ENCODE measurements around the gene MS4A3. TPM values are rescaled to one million over a fixed set of nuclear protein-coding genes. Genes with fewer than 3 reads are reported as not detected.

The MS4A3 gene
- total and polyA plus RNA-seq, 2 experiments from 2014 or later: not detected

DNA sequence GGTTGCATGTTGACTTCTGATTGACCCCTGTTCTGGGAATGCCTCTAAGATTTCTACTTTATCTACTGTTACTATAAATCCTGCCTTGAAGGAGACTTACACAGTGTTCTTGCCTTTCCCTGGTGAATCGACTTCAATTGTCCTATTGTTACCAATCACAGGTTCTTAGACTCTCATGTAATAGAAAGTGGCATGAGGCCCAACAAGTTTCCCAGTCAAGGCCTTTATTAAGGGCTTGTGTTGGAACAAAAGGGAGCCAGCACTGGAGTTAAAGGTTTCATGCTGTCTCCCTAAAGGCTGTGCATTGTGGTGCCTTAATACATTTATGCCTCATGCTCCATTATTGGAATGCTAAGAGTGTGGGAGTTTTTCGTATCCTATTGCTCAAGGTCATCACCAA lies 55.3 kb downstream of the MS4A3 start (continued):
- TF ChIP-seq STAT1 (IDR thresholded peaks at IDR 0.05; ENCODE audit: unreplicated experiment) (no peak), NANOG (IDR thresholded peaks at IDR 0.05; ENCODE audit: borderline replicate concordance) (no peak), ZNF114 (CRISPR knock-in tag; IDR thresholded peaks at IDR 0.05) (no peak), JUNB (IDR thresholded peaks at IDR 0.05; ENCODE audit: unreplicated experiment) (no peak)
- TF ChIP-seq, protein P1, sequence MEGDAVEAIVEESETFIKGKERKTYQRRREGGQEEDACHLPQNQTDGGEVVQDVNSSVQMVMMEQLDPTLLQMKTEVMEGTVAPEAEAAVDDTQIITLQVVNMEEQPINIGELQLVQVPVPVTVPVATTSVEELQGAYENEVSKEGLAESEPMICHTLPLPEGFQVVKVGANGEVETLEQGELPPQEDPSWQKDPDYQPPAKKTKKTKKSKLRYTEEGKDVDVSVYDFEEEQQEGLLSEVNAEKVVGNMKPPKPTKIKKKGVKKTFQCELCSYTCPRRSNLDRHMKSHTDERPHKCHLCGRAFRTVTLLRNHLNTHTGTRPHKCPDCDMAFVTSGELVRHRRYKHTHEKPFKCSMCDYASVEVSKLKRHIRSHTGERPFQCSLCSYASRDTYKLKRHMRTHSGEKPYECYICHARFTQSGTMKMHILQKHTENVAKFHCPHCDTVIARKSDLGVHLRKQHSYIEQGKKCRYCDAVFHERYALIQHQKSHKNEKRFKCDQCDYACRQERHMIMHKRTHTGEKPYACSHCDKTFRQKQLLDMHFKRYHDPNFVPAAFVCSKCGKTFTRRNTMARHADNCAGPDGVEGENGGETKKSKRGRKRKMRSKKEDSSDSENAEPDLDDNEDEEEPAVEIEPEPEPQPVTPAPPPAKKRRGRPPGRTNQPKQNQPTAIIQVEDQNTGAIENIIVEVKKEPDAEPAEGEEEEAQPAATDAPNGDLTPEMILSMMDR (conservative IDR thresholded peaks at IDR 0.05; ENCODE audit: low read depth in 2 of 2): no peak
- TF ChIP-seq, protein P2, sequence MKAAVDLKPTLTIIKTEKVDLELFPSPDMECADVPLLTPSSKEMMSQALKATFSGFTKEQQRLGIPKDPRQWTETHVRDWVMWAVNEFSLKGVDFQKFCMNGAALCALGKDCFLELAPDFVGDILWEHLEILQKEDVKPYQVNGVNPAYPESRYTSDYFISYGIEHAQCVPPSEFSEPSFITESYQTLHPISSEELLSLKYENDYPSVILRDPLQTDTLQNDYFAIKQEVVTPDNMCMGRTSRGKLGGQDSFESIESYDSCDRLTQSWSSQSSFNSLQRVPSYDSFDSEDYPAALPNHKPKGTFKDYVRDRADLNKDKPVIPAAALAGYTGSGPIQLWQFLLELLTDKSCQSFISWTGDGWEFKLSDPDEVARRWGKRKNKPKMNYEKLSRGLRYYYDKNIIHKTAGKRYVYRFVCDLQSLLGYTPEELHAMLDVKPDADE (IDR thresholded peaks at IDR 0.05): no peak

DNA sequence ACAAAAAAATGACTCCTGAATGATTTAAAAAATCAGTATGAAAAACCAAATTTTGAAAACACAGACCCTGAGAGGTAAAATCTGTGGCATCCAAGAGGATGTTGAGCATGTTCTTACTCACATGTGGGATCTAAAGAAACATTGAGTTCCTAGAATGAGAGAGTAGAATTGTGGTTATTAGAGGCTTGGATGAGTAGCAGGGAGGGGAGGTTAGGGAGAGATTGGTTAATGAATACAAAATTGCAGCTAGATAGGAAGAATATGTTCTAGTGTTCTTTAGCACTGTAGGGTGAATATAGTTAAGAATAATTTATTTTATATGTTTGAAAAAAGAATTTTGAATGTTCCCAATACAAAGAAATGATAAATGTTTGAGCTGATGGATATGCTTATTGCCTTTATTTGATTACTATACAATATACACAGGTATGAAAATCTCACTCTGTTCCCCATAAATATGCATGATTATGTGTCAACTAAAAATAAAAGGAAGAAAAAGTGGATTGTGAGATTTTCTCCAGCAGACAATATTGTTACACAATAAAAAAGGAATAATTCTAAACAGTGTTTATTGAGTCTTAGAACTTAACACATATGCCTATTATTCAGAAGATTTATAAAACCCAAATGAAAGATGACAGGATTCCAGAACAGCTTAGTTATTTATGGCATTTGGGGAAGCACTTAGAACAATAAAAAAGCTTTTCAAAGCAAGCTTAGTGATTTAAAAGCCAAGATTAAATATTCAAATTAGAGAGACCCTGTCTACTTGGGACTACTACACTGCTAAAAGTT lies 60.7 kb downstream of the MS4A3 start:
- peaks cover 40% of the 10 kb centered on the region for H3K4me1 ChIP-seq (ENCODE audit: insufficient read depth)
- 0 out of 2 replicates have a peak, but pooled peaks cover 3% of the 10 kb centered on the region for H3K9me2 ChIP-seq (ENCODE audit: insufficient read depth)
- no peaks in the 10 kb centered on the region for H3K36me3 ChIP-seq (ENCODE audit: insufficient read depth)
- H3K27me3 Mint-ChIP-seq (ENCODE audit: insufficient read depth, low read depth, poor library complexity): no peaks in the 10 kb centered on the region
- H3K4me3 Mint-ChIP-seq: no peak overlapping the region
- H4K20me1 ChIP-seq (replicated peaks; ENCODE audit: insufficient read depth): no peaks in the 10 kb centered on the region
- no peak overlapping the region for H3K4me3 ChIP-seq
- H3F3A ChIP-seq (replicated peaks; ENCODE audit: low read depth): no peaks in the 10 kb centered on the region
- no peaks in the 10 kb centered on the region for H3K27me3 ChIP-seq (ENCODE audit: insufficient read depth)
- peaks cover 3% of the 10 kb centered on the region; the same call in 1 of the 3 replicates for H3K36me3 Mint-ChIP-seq (ENCODE audit: low read depth)
- peaks cover 24% of the 10 kb centered on the region for H3K4me1 Mint-ChIP-seq
- no peaks in the 10 kb centered on the region for H3K79me2 ChIP-seq (replicated peaks; ENCODE audit: insufficient read depth)
- H3K4me2 ChIP-seq: peak overlapping the region; percentile 31; the same call in 1 of the 2 replicates
- DNase-seq (ENCODE audit: low spot score) (no peak), ATAC-seq (no peak)
- no peak overlapping the region for H2AFZ ChIP-seq
- no peaks in the 10 kb centered on the region; the same call in 2 of the 3 replicates for H3K9me3 Mint-ChIP-seq
- no peak overlapping the region; the same call in 1 of the 2 replicates for H3K27ac Mint-ChIP-seq
- no peak overlapping the region for H3K27ac ChIP-seq (ENCODE audit: low read depth)
- TF ChIP-seq EZH2 (IDR thresholded peaks at IDR 0.05; ENCODE audit: low read depth, unreplicated experiment) (no peak), CREB1 (CRISPR knock-in tag; IDR thresholded peaks at IDR 0.05; ENCODE audit: low read depth) (no peak), STAT1 (IDR thresholded peaks at IDR 0.05; ENCODE audit: unreplicated experiment) (no peak), ZNF114 (CRISPR knock-in tag; IDR thresholded peaks at IDR 0.05) (no peak)
- TF ChIP-seq, protein P3, sequence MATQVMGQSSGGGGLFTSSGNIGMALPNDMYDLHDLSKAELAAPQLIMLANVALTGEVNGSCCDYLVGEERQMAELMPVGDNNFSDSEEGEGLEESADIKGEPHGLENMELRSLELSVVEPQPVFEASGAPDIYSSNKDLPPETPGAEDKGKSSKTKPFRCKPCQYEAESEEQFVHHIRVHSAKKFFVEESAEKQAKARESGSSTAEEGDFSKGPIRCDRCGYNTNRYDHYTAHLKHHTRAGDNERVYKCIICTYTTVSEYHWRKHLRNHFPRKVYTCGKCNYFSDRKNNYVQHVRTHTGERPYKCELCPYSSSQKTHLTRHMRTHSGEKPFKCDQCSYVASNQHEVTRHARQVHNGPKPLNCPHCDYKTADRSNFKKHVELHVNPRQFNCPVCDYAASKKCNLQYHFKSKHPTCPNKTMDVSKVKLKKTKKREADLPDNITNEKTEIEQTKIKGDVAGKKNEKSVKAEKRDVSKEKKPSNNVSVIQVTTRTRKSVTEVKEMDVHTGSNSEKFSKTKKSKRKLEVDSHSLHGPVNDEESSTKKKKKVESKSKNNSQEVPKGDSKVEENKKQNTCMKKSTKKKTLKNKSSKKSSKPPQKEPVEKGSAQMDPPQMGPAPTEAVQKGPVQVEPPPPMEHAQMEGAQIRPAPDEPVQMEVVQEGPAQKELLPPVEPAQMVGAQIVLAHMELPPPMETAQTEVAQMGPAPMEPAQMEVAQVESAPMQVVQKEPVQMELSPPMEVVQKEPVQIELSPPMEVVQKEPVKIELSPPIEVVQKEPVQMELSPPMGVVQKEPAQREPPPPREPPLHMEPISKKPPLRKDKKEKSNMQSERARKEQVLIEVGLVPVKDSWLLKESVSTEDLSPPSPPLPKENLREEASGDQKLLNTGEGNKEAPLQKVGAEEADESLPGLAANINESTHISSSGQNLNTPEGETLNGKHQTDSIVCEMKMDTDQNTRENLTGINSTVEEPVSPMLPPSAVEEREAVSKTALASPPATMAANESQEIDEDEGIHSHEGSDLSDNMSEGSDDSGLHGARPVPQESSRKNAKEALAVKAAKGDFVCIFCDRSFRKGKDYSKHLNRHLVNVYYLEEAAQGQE (IDR thresholded peaks at IDR 0.05; ENCODE audit: unreplicated experiment): no peak
- TF ChIP-seq, protein P2 (IDR thresholded peaks at IDR 0.05): no peak

Measured in GM23338 (cell line).